HG02642 (cell line): ENCODE results near the gene SV2B.

Experiments
- ATAC-seq: cut with Tn5 transposase; IDR thresholded peaks from one replicate; pipeline ENCODE4 v1.9.1; 2021; ENCODE audit warnings: mild to moderate bottlenecking; ENCODE audit not compliant: unreplicated experiment, poor library complexity

SV2B gene

GRCh38 chr15:91102546-91103330, 2.7 kb downstream of the SV2B start:
- no peak for ATAC-seq

GRCh38 chr15:91104111-91104510, 4.1 kb downstream of the SV2B start:
- no peak for ATAC-seq

- no peak for ATAC-seq
These were observed 8.4 kb downstream of the SV2B start for GRCh38 chr15:91108421-91108820.

- no peak for ATAC-seq
These were observed 9.8 kb downstream of the SV2B start for GRCh38 chr15:91109885-91110284.

GRCh38 chr15:91110407-91110806, 10.3 kb downstream of the SV2B start:
- ATAC-seq = no peak

GRCh38 chr15:91113030-91113429, 13.0 kb downstream of the SV2B start:
- no peak for ATAC-seq

- ATAC-seq = no peak
These were observed 14.2 kb downstream of the SV2B start for GRCh38 chr15:91114301-91114700.

- peak; percentile 93 for ATAC-seq
These were observed 16.3 kb downstream of the SV2B start for GRCh38 chr15:91116113-91117067.

- ATAC-seq = no peak
These were observed 17.3 kb downstream of the SV2B start for GRCh38 chr15:91117375-91117774.

- ATAC-seq = no peak
These were observed 18.9 kb downstream of the SV2B start for GRCh38 chr15:91118817-91119590.

- ATAC-seq = no peak
These were observed 22.2 kb downstream of the SV2B start for GRCh38 chr15:91122296-91122695.

- no peak for ATAC-seq
These were observed 24.1 kb downstream of the SV2B start for GRCh38 chr15:91124132-91124531.

GRCh38 chr15:91125162-91125561, 25.1 kb downstream of the SV2B start:
- ATAC-seq = no peak

- peak; percentile 43 for ATAC-seq
These were observed 26.0 kb downstream of the SV2B start for GRCh38 chr15:91126080-91126479.

GRCh38 chr15:91127236-91127955, 27.3 kb downstream of the SV2B start:
- ATAC-seq = no peak

- no peak for ATAC-seq
These were observed 28.0 kb downstream of the SV2B start for GRCh38 chr15:91128016-91128415.

- no peak for ATAC-seq
These were observed 29.4 kb downstream of the SV2B start for GRCh38 chr15:91129436-91129835.

GRCh38 chr15:91132079-91132478, 32.0 kb downstream of the SV2B start:
- no peak for ATAC-seq

GRCh38 chr15:91133511-91133910, 33.5 kb downstream of the SV2B start:
- no peak for ATAC-seq
